ENCODE measurements around the gene GCGR.

Gene GCGR

DNA sequence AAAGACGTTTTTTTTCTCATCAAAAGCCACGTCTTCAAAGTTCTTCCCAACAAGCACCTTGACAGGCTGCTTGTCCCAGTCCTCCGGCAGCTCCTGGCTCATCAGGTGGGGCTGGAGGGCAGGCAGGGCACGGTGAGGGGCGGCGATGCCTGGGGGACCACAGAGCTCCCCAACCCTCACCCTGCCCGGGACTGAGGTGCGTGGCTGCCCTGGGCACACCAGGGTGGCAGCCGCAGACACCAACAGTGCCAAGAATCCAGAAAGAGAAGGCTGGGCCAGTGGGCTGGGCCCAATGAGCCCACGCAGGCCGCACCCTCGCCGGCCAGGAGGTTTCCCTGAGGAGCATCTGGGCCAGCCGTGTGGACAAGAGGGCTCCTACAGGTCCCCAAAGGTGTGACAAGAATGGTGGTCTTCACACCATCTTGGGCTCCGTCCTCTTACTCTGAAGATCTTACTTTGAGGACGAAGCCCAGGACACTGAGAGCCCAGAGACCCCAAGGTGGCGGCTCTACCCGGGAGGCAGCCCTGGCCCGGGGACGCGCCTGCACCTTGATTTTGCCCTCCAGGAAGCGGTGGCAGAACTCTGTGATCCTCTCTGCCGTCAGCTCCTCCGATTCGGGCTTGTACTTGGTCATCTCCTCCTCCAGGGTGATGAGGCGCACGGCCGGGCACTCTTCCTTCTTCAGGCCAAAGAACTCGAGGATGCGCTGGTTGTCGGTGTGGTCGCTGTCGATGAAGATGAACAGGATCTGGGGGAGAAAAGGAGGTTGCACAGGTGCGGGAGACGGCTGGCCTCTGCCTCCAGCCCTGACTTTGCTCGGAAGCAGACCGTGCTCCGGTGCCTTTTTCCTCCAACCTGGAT lies 42.2 kb downstream of the GCGR start:
- no peak overlapping the region for H3K27ac ChIP-seq
- DNase-seq (ENCODE audit: low read depth, low spot score): no peak

DNA sequence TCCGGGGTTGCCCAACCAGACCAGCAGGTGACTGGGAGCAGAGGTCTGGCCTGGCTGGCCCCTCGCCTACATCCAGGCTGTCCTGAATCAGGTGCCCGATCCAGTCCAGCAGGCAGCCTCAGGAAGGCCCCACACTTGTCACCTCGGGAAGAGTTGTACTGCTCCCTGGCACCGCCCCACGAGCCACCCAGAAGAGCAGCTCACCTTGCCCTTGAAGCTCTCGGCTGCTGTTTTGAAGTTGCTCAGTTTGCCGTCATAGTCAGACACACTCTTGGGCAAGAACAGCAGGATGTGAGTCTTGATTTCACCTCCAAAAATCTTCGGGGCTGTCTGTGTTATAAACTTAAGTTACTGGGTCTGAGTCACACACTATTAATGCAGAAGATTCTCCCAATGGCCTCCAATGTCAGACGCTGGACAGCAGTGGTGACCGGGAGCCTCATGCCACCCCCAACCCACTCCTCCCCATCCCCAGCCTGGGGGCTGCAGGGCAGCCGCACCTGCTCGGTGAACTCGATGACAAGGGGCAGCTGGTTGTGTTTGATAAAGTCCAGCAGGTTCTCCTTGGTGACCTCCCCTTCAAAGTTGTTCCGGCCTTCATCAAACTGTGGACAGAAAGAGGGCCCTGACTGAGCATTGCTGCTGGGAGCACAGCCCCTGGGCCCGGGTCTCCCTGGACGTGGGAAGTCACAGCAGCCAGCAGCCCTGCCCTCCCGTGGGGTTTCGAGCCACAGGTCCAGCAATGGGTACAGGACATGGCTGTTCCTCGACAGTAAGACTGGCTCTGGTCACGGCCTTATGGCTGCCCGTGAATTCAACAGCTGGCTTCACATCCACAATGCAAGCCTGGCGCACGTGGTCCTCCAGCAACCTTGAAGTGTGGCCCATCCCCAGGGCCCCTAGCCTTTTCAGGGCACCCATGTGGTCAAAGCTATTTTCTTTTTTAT lies 43.1 kb downstream of the GCGR start:
- no peak for DNase-seq (ENCODE audit: low read depth, low spot score)
- H3K27ac ChIP-seq: no peak overlapping the region

DNA sequence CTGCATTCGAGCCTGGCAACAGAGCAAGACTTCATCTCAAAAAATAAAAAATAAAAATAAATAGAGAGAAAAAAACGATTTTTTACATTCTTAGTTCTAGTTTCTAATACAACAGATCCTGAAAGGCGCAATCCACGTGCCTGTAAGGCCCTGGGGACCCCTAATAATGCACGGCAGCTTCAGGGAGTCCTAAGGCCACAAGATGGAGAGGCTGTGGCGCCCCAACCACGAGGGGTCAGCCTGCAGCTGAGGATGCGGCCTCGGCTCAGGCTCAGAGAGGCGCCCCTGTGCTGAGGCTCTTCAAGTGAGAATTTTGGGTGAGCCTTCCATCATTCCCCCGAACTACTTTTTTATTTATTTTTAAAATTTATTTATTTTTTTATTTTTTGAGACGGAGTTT lies 45.5 kb downstream of the GCGR start:
- H3K27ac ChIP-seq: no peak overlapping the region
- DNase-seq (ENCODE audit: low read depth, low spot score): no peak

DNA sequence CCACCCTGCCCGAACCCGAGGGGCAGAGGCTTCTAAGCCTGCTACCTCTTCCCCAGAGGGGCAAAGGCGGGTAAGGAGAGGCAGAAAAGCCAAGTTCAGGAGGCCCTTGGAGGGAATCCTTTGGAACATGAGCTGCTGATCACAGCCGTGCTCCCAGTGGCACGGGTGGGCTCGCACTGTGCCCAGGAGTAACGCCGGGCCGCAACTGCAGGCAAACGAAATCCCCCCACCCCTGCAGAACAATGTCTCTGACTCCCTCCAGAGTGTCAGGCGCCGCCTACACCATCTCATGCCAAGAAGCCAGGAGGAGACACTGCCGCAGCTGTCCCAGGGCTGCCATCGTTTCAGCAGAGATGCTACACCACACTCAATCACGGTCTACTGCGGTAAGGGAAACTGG lies 47.5 kb downstream of the GCGR start:
- H3K27ac ChIP-seq: no peak overlapping the region
- no peak for DNase-seq (ENCODE audit: low read depth, low spot score)

DNA sequence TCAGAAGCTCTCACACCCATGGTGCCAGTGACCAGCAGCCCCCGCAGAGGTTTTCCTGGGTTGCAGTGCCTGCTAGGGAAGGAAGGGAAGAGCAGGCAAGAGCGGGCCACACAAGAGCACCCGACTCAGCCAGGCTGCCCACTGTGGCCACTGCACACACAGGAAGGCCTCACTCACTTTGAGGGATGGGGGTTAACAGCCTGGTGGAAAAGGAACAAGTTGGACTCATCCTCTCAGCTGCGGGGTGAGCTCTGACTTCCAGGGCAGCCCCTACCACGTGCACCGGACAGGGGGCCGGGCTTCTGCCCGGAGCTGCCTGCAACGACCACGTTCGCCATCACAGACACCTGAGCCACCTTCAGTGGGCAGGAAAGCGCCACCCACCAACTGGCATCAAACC lies 48.3 kb downstream of the GCGR start:
- H3K27ac ChIP-seq: no peak overlapping the region
- no peak for DNase-seq (ENCODE audit: low read depth, low spot score)

DNA sequence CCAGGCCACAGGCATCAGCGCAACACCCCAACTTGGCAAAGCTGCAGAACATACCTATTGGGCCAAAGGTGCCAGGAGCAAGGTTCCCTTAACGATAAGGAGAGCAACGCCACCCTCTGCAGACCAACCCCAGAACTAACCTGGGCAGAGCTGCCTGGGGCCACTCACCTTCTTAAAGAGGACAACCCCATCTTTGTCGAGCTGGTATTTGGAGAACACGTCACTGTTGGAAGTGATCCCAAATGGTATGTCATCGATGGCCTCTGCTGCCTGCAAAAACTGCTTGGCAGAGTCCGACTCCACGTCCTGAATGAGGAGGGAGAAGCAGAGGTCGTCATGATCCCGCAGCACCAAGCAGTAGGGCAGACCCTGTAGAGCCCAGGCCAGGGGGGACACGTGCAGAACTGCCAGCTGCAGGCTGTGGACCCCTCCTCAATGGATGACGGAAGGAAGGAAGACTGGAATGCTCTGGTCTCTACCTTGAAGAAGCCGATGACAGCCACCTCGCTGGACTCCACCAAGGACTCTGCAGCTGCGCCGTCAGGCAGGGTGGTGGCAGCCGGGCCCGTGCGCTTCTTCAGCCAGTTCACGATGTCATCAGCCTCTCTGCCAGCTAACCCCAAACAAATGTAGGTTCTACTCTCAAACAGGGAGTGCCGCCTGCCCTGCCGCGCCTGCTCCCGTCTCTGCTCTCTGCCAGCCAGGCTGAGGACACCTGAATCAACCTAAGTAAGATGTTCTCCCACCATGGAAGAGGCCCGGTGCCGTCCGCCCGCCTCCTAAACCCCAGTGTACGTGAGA lies 51.2 kb downstream of the GCGR start:
- H3K27ac ChIP-seq: peak overlapping the region; percentile 65
- DNase-seq (ENCODE audit: low read depth, low spot score): no peak

DNA sequence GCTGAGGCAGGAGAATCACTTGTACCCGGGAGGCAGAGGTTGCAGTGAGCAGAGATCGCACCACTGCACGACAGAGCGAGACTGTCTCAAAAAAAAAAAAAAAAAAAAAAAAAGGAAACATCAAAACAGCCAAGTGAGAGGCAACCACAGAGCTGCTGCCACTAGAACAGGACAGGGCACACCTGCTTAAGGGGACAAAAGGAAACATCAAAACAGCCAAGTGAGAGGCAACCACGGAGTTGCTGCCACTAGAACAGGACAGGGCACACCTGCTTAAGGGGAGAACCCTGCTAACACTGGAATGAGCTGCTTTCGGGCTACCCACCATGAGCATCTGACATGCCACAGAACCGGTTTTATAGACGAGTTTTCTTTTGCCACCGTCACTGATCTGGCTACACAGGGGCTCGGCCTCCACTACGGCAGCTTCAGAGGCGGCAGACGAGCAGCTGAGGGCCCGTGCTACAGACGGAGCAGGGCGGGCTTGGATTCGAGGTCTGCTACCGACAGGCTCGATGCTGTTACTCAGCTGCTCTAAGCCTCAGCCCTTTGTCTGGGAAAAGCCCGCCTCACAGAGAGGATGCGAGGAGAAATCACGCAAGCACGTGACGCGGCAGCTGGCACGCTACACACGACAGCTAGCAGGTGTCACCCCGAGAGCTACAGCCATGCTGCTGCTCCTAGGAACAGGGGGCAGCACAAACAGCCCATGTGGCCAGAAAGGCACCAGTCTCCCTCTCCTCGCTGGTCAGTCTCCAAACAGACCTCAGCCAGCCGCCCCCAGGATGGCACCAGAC lies 54.4 kb downstream of the GCGR start:
- no peak for DNase-seq (ENCODE audit: low read depth, low spot score)
- H3K27ac ChIP-seq: peak overlapping the region; percentile 95

DNA sequence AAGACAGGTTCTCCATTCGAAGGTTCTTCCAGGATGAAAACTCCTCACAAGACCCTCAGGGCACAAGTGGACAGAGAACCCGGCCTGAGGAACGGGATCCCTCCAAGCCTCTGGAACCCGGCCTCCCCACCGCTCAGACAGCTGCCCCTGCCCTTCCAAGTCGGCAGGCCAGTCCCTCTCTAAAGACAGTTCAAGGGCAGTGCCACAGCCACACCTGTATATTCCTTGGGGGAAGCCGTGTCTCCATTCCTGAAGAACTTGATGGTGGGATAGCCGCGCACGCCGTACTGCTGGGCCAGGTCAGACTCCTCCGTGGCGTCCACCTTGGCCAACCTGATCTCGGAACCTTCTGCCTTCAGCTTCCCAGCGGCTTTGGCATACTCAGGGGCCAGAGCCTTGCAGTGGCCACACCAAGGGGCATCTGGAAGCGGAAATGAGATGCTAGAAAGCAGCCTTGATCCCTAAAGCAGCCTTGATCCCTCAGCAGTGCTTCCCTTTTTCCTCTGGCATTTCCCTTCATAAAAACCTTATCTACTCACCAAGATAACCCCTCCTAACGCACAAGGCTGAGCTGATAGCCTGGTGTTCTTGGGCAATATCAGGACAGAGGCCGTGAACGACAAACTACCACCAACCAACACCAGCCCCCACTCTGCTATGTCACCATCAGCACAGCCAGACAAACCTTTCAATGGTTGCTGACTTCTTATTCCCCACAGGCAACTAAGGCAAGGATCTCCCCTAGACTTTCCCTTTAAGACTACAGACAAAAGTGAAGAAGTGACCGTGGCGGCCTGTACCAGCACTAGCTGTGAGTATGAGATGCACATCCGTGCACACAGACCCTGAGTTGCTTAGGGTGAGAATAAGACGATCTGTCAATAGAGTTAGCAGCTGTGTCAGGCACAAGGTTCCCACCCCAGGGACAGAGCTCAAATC lies 55.3 kb downstream of the GCGR start:
- DNase-seq (ENCODE audit: low read depth, low spot score): no peak
- H3K27ac ChIP-seq: peak overlapping the region; percentile 95

DNA sequence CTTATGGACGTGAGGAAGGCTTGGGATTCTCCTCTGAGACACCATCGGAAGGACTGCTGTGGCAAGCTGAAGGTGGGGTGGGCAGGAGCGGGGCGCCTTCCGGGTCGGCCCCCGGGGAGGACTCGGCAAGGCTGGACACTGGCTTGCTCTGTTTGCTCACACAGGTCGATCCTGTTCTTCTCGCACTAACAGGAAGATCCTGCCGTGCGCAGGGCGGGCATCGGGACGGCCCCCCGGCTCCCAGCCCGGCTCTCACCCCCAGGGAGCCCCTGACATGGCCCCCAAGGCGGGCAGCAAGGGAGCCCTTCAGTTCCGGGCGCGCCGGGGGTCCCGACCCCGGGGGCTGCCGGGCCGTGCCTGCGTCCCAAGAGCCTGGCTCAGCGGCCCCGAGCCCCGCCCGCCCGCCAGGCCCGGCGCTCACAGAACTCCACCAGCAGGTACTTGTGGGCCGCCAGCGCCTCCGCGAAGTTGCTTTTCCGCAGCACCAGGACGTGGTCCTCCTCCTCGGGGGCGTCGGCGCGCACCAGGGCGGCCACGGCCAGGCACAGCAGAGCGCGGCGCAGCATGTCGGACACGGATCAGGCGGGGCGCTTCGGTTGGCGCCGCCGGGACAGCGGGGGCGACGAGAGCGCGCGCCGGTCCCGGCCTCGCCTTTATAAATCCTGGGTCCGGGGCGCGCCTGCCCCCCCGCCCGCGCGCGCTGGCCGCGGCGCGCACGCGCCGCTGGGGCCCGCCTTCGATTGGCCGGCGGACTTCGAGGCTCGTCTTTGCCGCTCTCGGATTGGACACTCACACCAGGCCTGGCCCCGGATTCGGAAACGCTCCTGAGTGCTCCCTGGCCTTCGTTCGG lies 56.2 kb downstream of the GCGR start, which contains the start of gene P4HB:
TSS of gene P4HB (minus strand) at position 630 of the 850 bp plus-strand sequence. CDS start at position 566, 64 bp downstream.
- no peak for DNase-seq (ENCODE audit: low read depth, low spot score)
- peak within 1 kb of the TSS; percentile 95 for H3K27ac ChIP-seq

DNA sequence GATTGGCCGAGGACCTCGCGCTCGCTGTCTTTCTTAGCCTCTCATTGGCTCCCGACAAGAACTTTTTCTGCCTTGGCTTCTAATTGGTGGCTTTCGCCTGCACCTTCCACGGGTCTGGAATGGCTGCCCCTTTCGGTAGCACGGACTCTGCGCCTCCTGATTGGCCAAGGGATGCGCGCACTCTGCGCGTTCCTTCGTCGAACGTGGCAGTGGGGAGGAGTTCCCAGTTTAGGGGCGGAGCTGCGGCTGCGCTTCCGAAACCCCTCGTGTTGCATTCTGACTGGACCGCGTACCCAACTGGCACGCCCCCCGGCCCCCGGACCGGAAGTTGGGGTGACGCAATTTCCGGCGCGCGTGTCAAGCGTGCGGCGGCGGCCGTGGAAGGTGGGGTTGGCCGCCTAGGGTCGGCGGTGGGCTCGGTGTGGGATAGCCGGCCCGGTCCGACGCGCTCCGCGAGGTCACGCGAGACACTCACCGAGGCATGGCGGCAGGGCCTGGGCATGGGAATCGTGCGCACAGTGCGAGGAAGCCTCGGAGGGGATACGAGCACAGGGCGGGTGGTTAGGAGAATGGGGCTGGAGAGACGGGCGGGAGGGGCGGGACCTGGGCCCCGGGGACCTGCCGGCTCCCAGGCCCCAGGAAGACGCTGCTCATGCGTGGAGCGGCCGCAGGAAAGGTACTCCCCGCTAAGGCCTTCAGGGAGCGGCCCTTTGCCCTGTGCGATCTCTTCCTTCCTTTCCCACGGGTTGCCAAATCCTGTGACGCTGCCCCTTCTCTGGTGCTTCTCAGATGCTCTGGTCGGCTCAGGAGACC lies 57.0 kb downstream of the GCGR start:
- DNase-seq (ENCODE audit: low read depth, low spot score): peak; percentile 100
- peak overlapping the region; percentile 95 for H3K27ac ChIP-seq

DNA sequence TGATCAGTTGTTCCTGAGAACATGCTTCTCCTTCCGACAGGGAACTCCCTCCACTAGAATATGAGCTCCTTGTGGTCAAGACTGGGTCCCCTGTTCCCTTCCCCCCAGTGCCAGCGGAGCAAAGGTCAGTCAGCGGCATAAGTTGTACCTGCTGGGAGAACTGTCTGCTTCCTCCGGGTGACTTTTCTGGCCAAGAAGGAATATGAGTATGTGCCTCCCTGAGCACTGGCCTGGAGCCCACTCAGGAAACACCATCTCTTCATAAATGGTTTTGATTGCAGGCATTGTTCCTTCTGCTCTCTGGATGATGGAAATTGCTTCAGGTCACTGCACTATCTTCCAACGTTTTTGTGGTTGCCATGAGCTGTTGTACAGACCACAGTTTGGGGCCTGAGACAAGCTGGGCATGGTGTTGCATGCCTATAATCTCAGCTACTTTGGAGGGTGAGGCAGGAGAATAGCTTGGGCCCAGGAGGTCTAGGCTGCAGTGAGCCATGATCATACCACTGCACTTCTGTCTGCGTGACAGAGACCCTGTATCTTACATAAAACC lies 59.2 kb downstream of the GCGR start:
- H3K27ac ChIP-seq: peak overlapping the region; percentile 8
- no peak for DNase-seq (ENCODE audit: low read depth, low spot score)
